Retinal pigment epithelial cell (primary cell): ENCODE results near the gene DENND4C.
"Not testable (repeated sequence)": the region's sequence is repeated elsewhere in the genome, so short reads cannot be mapped to it uniquely, and the experiment has no call there.

Experiments used
- DNase-seq: peaks from one replicate; pipeline ENCODE4 v3.0.0-alpha.2; 2010; ENCODE audit warnings: low read depth
- H3K4me3 ChIP-seq: 2 replicates; pipeline ENCODE4 v1.5.1; 2011; ENCODE audit warnings: mild to moderate bottlenecking, low read length, control low read depth, moderate library complexity
- TF ChIP-seq, protein P1 (sequence below): conservative IDR thresholded peaks from 2 replicates; pipeline ENCODE4 v1.5.1; 2011; ENCODE audit warnings: low read depth, low read length, control low read depth, inconsistent platforms

Gene DENND4C

GRCh38 chr9:19379697-19380046 is 149.2 kb downstream of the DENND4C start:
- TF ChIP-seq, protein P1, sequence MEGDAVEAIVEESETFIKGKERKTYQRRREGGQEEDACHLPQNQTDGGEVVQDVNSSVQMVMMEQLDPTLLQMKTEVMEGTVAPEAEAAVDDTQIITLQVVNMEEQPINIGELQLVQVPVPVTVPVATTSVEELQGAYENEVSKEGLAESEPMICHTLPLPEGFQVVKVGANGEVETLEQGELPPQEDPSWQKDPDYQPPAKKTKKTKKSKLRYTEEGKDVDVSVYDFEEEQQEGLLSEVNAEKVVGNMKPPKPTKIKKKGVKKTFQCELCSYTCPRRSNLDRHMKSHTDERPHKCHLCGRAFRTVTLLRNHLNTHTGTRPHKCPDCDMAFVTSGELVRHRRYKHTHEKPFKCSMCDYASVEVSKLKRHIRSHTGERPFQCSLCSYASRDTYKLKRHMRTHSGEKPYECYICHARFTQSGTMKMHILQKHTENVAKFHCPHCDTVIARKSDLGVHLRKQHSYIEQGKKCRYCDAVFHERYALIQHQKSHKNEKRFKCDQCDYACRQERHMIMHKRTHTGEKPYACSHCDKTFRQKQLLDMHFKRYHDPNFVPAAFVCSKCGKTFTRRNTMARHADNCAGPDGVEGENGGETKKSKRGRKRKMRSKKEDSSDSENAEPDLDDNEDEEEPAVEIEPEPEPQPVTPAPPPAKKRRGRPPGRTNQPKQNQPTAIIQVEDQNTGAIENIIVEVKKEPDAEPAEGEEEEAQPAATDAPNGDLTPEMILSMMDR = no peak
- no peak for DNase-seq
- peak overlapping the region; percentile 99 for H3K4me3 ChIP-seq

GRCh38 chr9:19380826-19381075 is 150.3 kb downstream of the DENND4C start:
- TF ChIP-seq, protein P1 = no peak
- peak overlapping the region; percentile 99 for H3K4me3 ChIP-seq
- no peak for DNase-seq

DNA sequence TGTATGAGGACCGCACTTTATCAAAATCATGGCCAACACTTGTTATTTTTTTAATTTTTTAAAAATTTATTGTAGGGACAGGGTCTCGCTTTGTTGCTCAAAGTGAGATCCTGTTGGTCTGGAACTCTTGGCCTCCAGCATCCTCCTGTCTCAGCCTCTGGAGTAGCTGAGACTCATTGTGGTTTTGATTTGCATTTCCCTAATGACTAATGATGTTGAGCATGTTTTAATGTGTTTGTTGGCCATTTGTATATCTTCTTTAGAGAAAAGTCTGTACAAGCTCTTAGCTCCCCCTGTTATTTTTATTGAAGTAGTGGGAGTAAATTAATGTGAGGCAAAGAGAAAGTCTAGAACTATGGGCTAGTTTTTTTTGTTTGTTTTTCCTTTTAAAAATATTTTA is 151.2 kb downstream of the DENND4C start:
- TF ChIP-seq, protein P1 = no peak
- H3K4me3 ChIP-seq = no peak overlapping the region
- no peak for DNase-seq

- H3K4me3 ChIP-seq, DNase-seq: not testable (repeated sequence)
Measured at GRCh38 chr9:19385212-19385611, 154.7 kb downstream of the DENND4C start.

- H3K4me3 ChIP-seq = no peak overlapping the region
- TF ChIP-seq, protein P1 = no peak
- no peak for DNase-seq
Measured at GRCh38 chr9:19385786-19386501, 155.5 kb downstream of the DENND4C start.

- TF ChIP-seq, protein P1 = no peak
- no peak overlapping the region for H3K4me3 ChIP-seq
- no peak for DNase-seq
Measured at GRCh38 chr9:19386502-19387044, 156.1 kb downstream of the DENND4C start.

- no peak overlapping the region for H3K4me3 ChIP-seq
- TF ChIP-seq, protein P1 = no peak
- no peak for DNase-seq
Measured at GRCh38 chr9:19387317-19387716, 156.8 kb downstream of the DENND4C start.

- not testable (repeated sequence) for DNase-seq, H3K4me3 ChIP-seq
Measured at GRCh38 chr9:19389539-19389938, 159.0 kb downstream of the DENND4C start.
